PC-3 (cell line): ENCODE measurements around the gene KCNG2.

Source experiments
- CTCF ChIP-seq: fragments of 300-600 bp; sonication (generic); conservative IDR thresholded peaks from 2 replicates; pipeline ENCODE4 v1.5.1; 2017; ENCODE audit warnings: antibody characterized with exemption, low read depth, mild to moderate bottlenecking, low read length
- EZH2 ChIP-seq: fragments of 300-600 bp; sonication (generic); IDR thresholded peaks from one replicate; pipeline ENCODE4 v1.6.1; 2017; ENCODE audit warnings: antibody characterized with exemption, mild to moderate bottlenecking, low read length; ENCODE audit not compliant: unreplicated experiment
- EZH2phosphoT487 ChIP-seq: fragments of 300-600 bp; sonication (generic); IDR thresholded peaks from 2 replicates; pipeline ENCODE4 v1.6.1; 2018; ENCODE audit warnings: mild to moderate bottlenecking, antibody characterized with exemption, low read length, borderline replicate concordance

- TF ChIP-seq CTCF (no peak), EZH2 (no peak), EZH2phosphoT487 (no peak)
Observed at GRCh38 chr18:79789091-79789891, 8.4 kb upstream of the KCNG2 start.
